GM23338 (cell line): ENCODE measurements around the gene COL5A2. TPM values are rescaled to one million over a fixed set of nuclear protein-coding genes. Genes with fewer than 3 reads are reported as not detected.

Source experiments
- ATAC-seq: fragments of 200-7000 bp; cut with Tn5 transposase; 3 replicates; pipeline ENCODE4 v1.9.1; 2020
- DNase-seq: peaks from one replicate; pipeline ENCODE4 v3.0.0-alpha.2; 2015; ENCODE audit warnings: low spot score
- H2AFZ ChIP-seq: fragments of 200-600 bp; sonication (generic); 2 replicates; pipeline ENCODE4 v1.8.0; 2016; ENCODE audit warnings: antibody characterized with exemption, mild to moderate bottlenecking, moderate library complexity
- H3F3A ChIP-seq: fragments of 200-600 bp; sonication (generic); replicated peaks from 2 replicates; pipeline ENCODE4 v1.8.0; 2017; ENCODE audit warnings: antibody characterized with exemption, mixed run types, low read depth
- H3K27ac ChIP-seq: fragments of 200-600 bp; sonication (generic); 2 replicates; pipeline ENCODE4 v1.6.1; 2016; ENCODE audit warnings: low read depth
- H3K27me3 ChIP-seq: fragments of 200-600 bp; sonication (generic); 2 replicates; pipeline ENCODE4 v1.8.0; 2016; ENCODE audit warnings: mild to moderate bottlenecking, mixed run types, moderate library complexity; ENCODE audit not compliant: insufficient read depth
- H3K36me3 ChIP-seq: fragments of 200-600 bp; sonication (generic); 2 replicates; pipeline ENCODE4 v1.8.0; 2016; ENCODE audit warnings: mild to moderate bottlenecking; ENCODE audit not compliant: insufficient read depth
- H3K4me1 ChIP-seq: fragments of 200-600 bp; sonication (generic); 2 replicates; pipeline ENCODE4 v1.8.0; 2016; ENCODE audit warnings: mild to moderate bottlenecking, moderate library complexity; ENCODE audit not compliant: insufficient read depth
- H3K4me2 ChIP-seq: fragments of 200-600 bp; sonication (generic); 2 replicates; pipeline ENCODE4 v1.7.1; 2017; ENCODE audit warnings: mixed run types
- H3K4me3 ChIP-seq: fragments of 200-600 bp; sonication (generic); 2 replicates; pipeline ENCODE4 v1.6.1; 2016; ENCODE audit warnings: mixed run types
- H3K79me2 ChIP-seq: fragments of 200-600 bp; sonication (generic); replicated peaks from 2 replicates; pipeline ENCODE4 v1.8.0; 2017; ENCODE audit warnings: mild to moderate bottlenecking; ENCODE audit not compliant: insufficient read depth
- H3K9me2 ChIP-seq: fragments of 200-600 bp; sonication (generic); 2 replicates; pipeline ENCODE4 v1.8.0; 2017; ENCODE audit not compliant: insufficient read depth
- H4K20me1 ChIP-seq: fragments of 200-600 bp; sonication (generic); replicated peaks from 2 replicates; pipeline ENCODE4 v1.8.0; 2017; ENCODE audit warnings: mild to moderate bottlenecking; ENCODE audit not compliant: insufficient read depth
- H3K27ac Mint-ChIP-seq: 2 replicates; pipeline ENCODE4 v1.8.0; 2020; ENCODE audit warnings: inconsistent platforms, mild to moderate bottlenecking, moderate library complexity, mixed read lengths
- H3K27me3 Mint-ChIP-seq: 3 replicates; pipeline ENCODE4 v1.8.0; 2022; ENCODE audit warnings: low read depth, mild to moderate bottlenecking, moderate library complexity, mixed read lengths, inconsistent platforms; ENCODE audit not compliant: insufficient read depth, poor library complexity
- H3K36me3 Mint-ChIP-seq: 3 replicates; pipeline ENCODE4 v1.8.0; 2021; ENCODE audit warnings: low read depth, mild to moderate bottlenecking, inconsistent platforms, moderate library complexity, mixed read lengths
- H3K4me1 Mint-ChIP-seq: 3 replicates; pipeline ENCODE4 v1.8.0; 2020; ENCODE audit warnings: mild to moderate bottlenecking, inconsistent platforms, mixed read lengths
- H3K4me3 Mint-ChIP-seq: 3 replicates; pipeline ENCODE4 v1.8.0; 2021; ENCODE audit warnings: moderate library complexity, mild to moderate bottlenecking, inconsistent platforms, mixed read lengths
- H3K9me3 Mint-ChIP-seq: 3 replicates; pipeline ENCODE4 v1.8.0; 2020; ENCODE audit warnings: moderate library complexity, mild to moderate bottlenecking, inconsistent platforms, mixed read lengths
- CREB1 ChIP-seq: fragments of 250-450 bp; sonication (Bioruptor Pico); IDR thresholded peaks from 2 replicates; pipeline ENCODE4 v1.5.0; 2020; ENCODE audit warnings: low read depth, mild to moderate bottlenecking, moderate library complexity
- CTCF ChIP-seq, 2 experiments: fragments of 200-600 bp in 1 of 2; sonication (generic) in 1 of 2; conservative IDR thresholded peaks; 2 replicates each; pipeline versions ENCODE4 v1.5.1 to v1.6.1; 2016 to 2017; ENCODE audit warnings: antibody characterized with exemption in 2 of 2, low read depth in 2 of 2, mild to moderate bottlenecking in 2 of 2, moderate library complexity in 1 of 2
- EZH2 ChIP-seq: fragments of 200-600 bp; sonication (generic); IDR thresholded peaks from one replicate; pipeline ENCODE4 v1.8.0; 2017; ENCODE audit warnings: antibody characterized with exemption, mild to moderate bottlenecking, low read depth; ENCODE audit not compliant: unreplicated experiment
- EZH2phosphoT487 ChIP-seq: fragments of 200-600 bp; sonication (generic); IDR thresholded peaks from one replicate; pipeline ENCODE4 v1.8.1; 2018; ENCODE audit warnings: antibody characterized with exemption; ENCODE audit not compliant: unreplicated experiment
- JUNB ChIP-seq: IDR thresholded peaks from one replicate; pipeline ENCODE4 v1.6.1; 2016; ENCODE audit warnings: antibody characterized with exemption; ENCODE audit not compliant: unreplicated experiment
- NANOG ChIP-seq: IDR thresholded peaks from 2 replicates; pipeline ENCODE4 v1.6.1; 2016; ENCODE audit warnings: antibody characterized with exemption, borderline replicate concordance
- POLR2AphosphoS5 ChIP-seq: IDR thresholded peaks from 2 replicates; pipeline ENCODE4 v1.6.1; 2016; ENCODE audit warnings: antibody characterized with exemption, low read depth
- STAT1 ChIP-seq: IDR thresholded peaks from one replicate; pipeline ENCODE4 v1.6.1; 2016; ENCODE audit warnings: antibody characterized with exemption; ENCODE audit not compliant: unreplicated experiment
- ZNF114 ChIP-seq: fragments of 250-450 bp; sonication (Bioruptor Pico); IDR thresholded peaks from 2 replicates; pipeline ENCODE4 v1.5.0; 2020; ENCODE audit warnings: mild to moderate bottlenecking, moderate library complexity
- ZNF331 ChIP-seq: fragments of 250-450 bp; sonication (Bioruptor Pico); IDR thresholded peaks from 2 replicates; pipeline ENCODE4 v1.5.0; 2020; ENCODE audit warnings: low read depth, mild to moderate bottlenecking, moderate library complexity
- polyA plus RNA-seq: library from polyadenylated mRNA; unstranded; fragments of >200 nt; fragmentation: Nextera tagmentation; extraction: Ambion mirVana; gene quantifications from 2 replicates; pipeline ENCODE4 v1.2.1, GENCODE V29; 2016
- total RNA-seq: library from RNA; depleted of rRNA; stranded (reverse); fragments of >200 nt; shearing (Covaris generic); gene quantifications from 2 replicates; pipeline ENCODE4 v1.2.3, GENCODE V29; 2014
- TF ChIP-seq, protein P1 (sequence below): IDR thresholded peaks from one replicate; pipeline ENCODE4 v1.6.1; 2018; ENCODE audit warnings: antibody characterized with exemption; ENCODE audit not compliant: unreplicated experiment
- TF ChIP-seq, protein P2 (sequence below): IDR thresholded peaks from 2 replicates; pipeline ENCODE4 v1.6.1; 2016; ENCODE audit warnings: antibody characterized with exemption
- TF ChIP-seq, protein P3 (sequence below): fragments of 250-450 bp; sonication (Bioruptor Pico); IDR thresholded peaks from 2 replicates; pipeline ENCODE4 v1.5.0; 2020; ENCODE audit warnings: mild to moderate bottlenecking, moderate library complexity

COL5A2 gene
- total and polyA plus RNA-seq, 2 experiments from 2014 or later: 6.7 to 19.7 TPM

GRCh38 chr2:189097934-189098333, 81.6 kb downstream of the COL5A2 start:
- H3K4me3 Mint-ChIP-seq: no peak overlapping the region
- H3K27me3 ChIP-seq: no peaks in the 10 kb centered on the region
- H3K4me1 Mint-ChIP-seq: no peaks in the 10 kb centered on the region
- H3K27ac Mint-ChIP-seq: no peak overlapping the region
- DNase-seq: no peak
- H3K27ac ChIP-seq: no peak overlapping the region
- no peaks in the 10 kb centered on the region for H3K9me3 Mint-ChIP-seq
- no peaks in the 10 kb centered on the region for H3K79me2 ChIP-seq
- peaks cover 1% of the 10 kb centered on the region for H3K27me3 Mint-ChIP-seq
- no peak overlapping the region for H3K4me3 ChIP-seq
- H3K4me1 ChIP-seq: no peaks in the 10 kb centered on the region
- no peaks in the 10 kb centered on the region for H3F3A ChIP-seq
- no peaks in the 10 kb centered on the region for H3K9me2 ChIP-seq
- no peak for ATAC-seq
- H2AFZ ChIP-seq: no peak overlapping the region
- H3K36me3 Mint-ChIP-seq: no peaks in the 10 kb centered on the region; the same call in 2 of the 3 replicates
- no peaks in the 10 kb centered on the region for H3K36me3 ChIP-seq
- TF ChIP-seq POLR2AphosphoS5 (no peak), CREB1 (no peak), EZH2phosphoT487 (no peak), JUNB (no peak), ZNF331 (no peak), ZNF114 (CRISPR knock-in tag) (no peak), EZH2 (no peak), NANOG (no peak), STAT1 (no peak), CTCF (conservative IDR thresholded peaks at IDR 0.05; ENCODE audit: low read depth in 2 of 2) (no peak)
- TF ChIP-seq, protein P1, sequence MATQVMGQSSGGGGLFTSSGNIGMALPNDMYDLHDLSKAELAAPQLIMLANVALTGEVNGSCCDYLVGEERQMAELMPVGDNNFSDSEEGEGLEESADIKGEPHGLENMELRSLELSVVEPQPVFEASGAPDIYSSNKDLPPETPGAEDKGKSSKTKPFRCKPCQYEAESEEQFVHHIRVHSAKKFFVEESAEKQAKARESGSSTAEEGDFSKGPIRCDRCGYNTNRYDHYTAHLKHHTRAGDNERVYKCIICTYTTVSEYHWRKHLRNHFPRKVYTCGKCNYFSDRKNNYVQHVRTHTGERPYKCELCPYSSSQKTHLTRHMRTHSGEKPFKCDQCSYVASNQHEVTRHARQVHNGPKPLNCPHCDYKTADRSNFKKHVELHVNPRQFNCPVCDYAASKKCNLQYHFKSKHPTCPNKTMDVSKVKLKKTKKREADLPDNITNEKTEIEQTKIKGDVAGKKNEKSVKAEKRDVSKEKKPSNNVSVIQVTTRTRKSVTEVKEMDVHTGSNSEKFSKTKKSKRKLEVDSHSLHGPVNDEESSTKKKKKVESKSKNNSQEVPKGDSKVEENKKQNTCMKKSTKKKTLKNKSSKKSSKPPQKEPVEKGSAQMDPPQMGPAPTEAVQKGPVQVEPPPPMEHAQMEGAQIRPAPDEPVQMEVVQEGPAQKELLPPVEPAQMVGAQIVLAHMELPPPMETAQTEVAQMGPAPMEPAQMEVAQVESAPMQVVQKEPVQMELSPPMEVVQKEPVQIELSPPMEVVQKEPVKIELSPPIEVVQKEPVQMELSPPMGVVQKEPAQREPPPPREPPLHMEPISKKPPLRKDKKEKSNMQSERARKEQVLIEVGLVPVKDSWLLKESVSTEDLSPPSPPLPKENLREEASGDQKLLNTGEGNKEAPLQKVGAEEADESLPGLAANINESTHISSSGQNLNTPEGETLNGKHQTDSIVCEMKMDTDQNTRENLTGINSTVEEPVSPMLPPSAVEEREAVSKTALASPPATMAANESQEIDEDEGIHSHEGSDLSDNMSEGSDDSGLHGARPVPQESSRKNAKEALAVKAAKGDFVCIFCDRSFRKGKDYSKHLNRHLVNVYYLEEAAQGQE: no peak
- TF ChIP-seq, protein P2, sequence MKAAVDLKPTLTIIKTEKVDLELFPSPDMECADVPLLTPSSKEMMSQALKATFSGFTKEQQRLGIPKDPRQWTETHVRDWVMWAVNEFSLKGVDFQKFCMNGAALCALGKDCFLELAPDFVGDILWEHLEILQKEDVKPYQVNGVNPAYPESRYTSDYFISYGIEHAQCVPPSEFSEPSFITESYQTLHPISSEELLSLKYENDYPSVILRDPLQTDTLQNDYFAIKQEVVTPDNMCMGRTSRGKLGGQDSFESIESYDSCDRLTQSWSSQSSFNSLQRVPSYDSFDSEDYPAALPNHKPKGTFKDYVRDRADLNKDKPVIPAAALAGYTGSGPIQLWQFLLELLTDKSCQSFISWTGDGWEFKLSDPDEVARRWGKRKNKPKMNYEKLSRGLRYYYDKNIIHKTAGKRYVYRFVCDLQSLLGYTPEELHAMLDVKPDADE: no peak
- TF ChIP-seq, protein P3, sequence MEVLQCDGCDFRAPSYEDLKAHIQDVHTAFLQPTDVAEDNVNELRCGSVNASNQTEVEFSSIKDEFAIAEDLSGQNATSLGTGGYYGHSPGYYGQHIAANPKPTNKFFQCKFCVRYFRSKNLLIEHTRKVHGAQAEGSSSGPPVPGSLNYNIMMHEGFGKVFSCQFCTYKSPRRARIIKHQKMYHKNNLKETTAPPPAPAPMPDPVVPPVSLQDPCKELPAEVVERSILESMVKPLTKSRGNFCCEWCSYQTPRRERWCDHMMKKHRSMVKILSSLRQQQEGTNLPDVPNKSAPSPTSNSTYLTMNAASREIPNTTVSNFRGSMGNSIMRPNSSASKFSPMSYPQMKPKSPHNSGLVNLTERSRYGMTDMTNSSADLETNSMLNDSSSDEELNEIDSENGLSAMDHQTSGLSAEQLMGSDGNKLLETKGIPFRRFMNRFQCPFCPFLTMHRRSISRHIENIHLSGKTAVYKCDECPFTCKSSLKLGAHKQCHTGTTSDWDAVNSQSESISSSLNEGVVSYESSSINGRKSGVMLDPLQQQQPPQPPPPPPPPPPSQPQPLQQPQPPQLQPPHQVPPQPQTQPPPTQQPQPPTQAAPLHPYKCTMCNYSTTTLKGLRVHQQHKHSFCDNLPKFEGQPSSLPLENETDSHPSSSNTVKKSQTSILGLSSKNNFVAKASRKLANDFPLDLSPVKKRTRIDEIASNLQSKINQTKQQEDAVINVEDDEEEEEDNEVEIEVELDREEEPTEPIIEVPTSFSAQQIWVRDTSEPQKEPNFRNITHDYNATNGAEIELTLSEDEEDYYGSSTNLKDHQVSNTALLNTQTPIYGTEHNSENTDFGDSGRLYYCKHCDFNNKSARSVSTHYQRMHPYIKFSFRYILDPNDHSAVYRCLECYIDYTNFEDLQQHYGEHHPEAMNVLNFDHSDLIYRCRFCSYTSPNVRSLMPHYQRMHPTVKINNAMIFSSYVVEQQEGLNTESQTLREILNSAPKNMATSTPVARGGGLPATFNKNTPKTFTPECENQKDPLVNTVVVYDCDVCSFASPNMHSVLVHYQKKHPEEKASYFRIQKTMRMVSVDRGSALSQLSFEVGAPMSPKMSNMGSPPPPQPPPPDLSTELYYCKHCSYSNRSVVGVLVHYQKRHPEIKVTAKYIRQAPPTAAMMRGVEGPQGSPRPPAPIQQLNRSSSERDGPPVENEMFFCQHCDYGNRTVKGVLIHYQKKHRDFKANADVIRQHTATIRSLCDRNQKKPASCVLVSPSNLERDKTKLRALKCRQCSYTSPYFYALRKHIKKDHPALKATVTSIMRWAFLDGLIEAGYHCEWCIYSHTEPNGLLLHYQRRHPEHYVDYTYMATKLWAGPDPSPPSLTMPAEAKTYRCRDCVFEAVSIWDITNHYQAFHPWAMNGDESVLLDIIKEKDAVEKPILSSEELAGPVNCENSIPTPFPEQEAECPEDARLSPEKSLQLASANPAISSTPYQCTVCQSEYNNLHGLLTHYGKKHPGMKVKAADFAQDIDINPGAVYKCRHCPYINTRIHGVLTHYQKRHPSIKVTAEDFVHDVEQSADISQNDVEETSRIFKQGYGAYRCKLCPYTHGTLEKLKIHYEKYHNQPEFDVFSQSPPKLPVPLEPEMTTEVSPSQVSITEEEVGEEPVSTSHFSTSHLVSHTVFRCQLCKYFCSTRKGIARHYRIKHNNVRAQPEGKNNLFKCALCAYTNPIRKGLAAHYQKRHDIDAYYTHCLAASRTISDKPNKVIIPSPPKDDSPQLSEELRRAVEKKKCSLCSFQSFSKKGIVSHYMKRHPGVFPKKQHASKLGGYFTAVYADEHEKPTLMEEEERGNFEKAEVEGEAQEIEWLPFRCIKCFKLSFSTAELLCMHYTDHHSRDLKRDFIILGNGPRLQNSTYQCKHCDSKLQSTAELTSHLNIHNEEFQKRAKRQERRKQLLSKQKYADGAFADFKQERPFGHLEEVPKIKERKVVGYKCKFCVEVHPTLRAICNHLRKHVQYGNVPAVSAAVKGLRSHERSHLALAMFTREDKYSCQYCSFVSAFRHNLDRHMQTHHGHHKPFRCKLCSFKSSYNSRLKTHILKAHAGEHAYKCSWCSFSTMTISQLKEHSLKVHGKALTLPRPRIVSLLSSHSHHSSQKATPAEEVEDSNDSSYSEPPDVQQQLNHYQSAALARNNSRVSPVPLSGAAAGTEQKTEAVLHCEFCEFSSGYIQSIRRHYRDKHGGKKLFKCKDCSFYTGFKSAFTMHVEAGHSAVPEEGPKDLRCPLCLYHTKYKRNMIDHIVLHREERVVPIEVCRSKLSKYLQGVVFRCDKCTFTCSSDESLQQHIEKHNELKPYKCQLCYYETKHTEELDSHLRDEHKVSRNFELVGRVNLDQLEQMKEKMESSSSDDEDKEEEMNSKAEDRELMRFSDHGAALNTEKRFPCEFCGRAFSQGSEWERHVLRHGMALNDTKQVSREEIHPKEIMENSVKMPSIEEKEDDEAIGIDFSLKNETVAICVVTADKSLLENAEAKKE: no peak
- no peaks in the 10 kb centered on the region for H4K20me1 ChIP-seq
- no peak overlapping the region for H3K4me2 ChIP-seq
